Smooth muscle cell (in vitro differentiated cells): ENCODE measurements around the gene LTO1. TPM values are rescaled to one million over a fixed set of nuclear protein-coding genes. Genes with fewer than 3 reads are reported as not detected.
"Not testable (repeated sequence)": the region's sequence is repeated elsewhere in the genome, so short reads cannot be mapped to it uniquely, and the experiment has no call there.

Source experiments
- DNase-seq: peaks from one replicate; lab custom pipeline; 2025; ENCODE audit not compliant: unreplicated experiment; lab: John Stamatoyannopoulos, UW
- H2AFZ ChIP-seq: fragments of 200-600 bp; sonication (generic); 2 replicates; pipeline ENCODE4 v1.6.0; 2016; ENCODE audit warnings: antibody characterized with exemption, low read depth, mild to moderate bottlenecking
- H3F3A ChIP-seq: fragments of 200-600 bp; sonication (generic); 2 replicates; pipeline ENCODE4 v1.6.0; 2017; ENCODE audit warnings: antibody characterized with exemption, low read depth
- H3K27ac ChIP-seq: fragments of 200-600 bp; sonication (generic); 2 replicates; pipeline ENCODE4 v1.5.1; 2016; ENCODE audit warnings: low read depth, mild to moderate bottlenecking
- H3K27me3 ChIP-seq: fragments of 200-600 bp; sonication (generic); 2 replicates; pipeline ENCODE4 v1.6.1; 2016; ENCODE audit warnings: low read depth, mild to moderate bottlenecking
- H3K36me3 ChIP-seq: fragments of 200-600 bp; sonication (generic); 2 replicates; pipeline ENCODE4 v1.5.1; 2016; ENCODE audit warnings: low read depth
- H3K4me1 ChIP-seq: fragments of 200-600 bp; sonication (generic); 2 replicates; pipeline ENCODE4 v1.5.1; 2016; ENCODE audit warnings: low read depth
- H3K4me2 ChIP-seq: fragments of 200-600 bp; sonication (generic); 2 replicates; pipeline ENCODE4 v1.6.0; 2016; ENCODE audit warnings: mild to moderate bottlenecking
- H3K4me3 ChIP-seq: fragments of 200-600 bp; sonication (generic); 2 replicates; pipeline ENCODE4 v1.5.1; 2016; ENCODE audit warnings: mild to moderate bottlenecking
- H3K79me2 ChIP-seq: fragments of 200-600 bp; sonication (generic); 2 replicates; pipeline ENCODE4 v1.6.0; 2016; ENCODE audit warnings: low read depth, mild to moderate bottlenecking
- H3K9ac ChIP-seq: fragments of 200-600 bp; sonication (generic); 2 replicates; pipeline ENCODE4 v1.6.0; 2016; ENCODE audit warnings: low read depth
- H3K9me3 ChIP-seq: fragments of 200-600 bp; sonication (generic); replicated peaks from 2 replicates; pipeline ENCODE4 v1.5.1; 2016; ENCODE audit warnings: low read depth
- H4K20me1 ChIP-seq: fragments of 200-600 bp; sonication (generic); 2 replicates; pipeline ENCODE4 v1.6.0; 2016; ENCODE audit warnings: low read depth
- CTCF ChIP-seq: fragments of 200-600 bp; sonication (generic); IDR thresholded peaks from 2 replicates; pipeline ENCODE4 v1.5.1; 2017; ENCODE audit warnings: borderline replicate concordance, mild to moderate bottlenecking, antibody characterized with exemption; ENCODE audit not compliant: insufficient read depth, poor library complexity, severe bottlenecking
- WGBS: methylation state at CpG from one replicate; pipeline ENCODE4 v1.1.7; 2016; ENCODE audit warnings: low lambda C conversion rate; 5-methylcytosine and 5-hydroxymethylcytosine counted together
- polyA plus RNA-seq: library from polyadenylated mRNA; unstranded; fragments of >200 nt; fragmentation: Nextera tagmentation; extraction: Ambion mirVana; gene quantifications from 2 replicates; pipeline ENCODE4 v1.2.1, GENCODE V29; 2016
- total RNA-seq: library from RNA; depleted of rRNA; stranded (reverse); fragments of >200 nt; gene quantifications from 2 replicates; pipeline ENCODE4 v1.2.3, GENCODE V29; 2014

Gene LTO1
- total and polyA plus RNA-seq, 2 experiments from 2014 or later, result 8.0 to 17.3 TPM

- no peak overlapping the region for H3K27ac ChIP-seq
- H4K20me1 ChIP-seq, result no peaks in the 10 kb centered on the region
- TF ChIP-seq CTCF, result no peak
- H3F3A ChIP-seq, result no peaks in the 10 kb centered on the region
- no peaks in the 10 kb centered on the region for H3K79me2 ChIP-seq
- no peaks in the 10 kb centered on the region for H3K36me3 ChIP-seq
- no peak overlapping the region for H3K4me3 ChIP-seq
- H3K27me3 ChIP-seq, result no peaks in the 10 kb centered on the region
- H3K9me3 ChIP-seq, result no peaks in the 10 kb centered on the region
- H3K4me1 ChIP-seq, result no peaks in the 10 kb centered on the region
- H3K4me2 ChIP-seq, result no peak overlapping the region
- no peak for DNase-seq
- no peak overlapping the region for H3K9ac ChIP-seq
- H2AFZ ChIP-seq, result no peak overlapping the region
- WGBS, result 94% methylated on average over 8 of the region's 10 CpGs
Measured at GRCh38 chr11:69625476-69625875, 49.7 kb downstream of the LTO1 start.

GRCh38 chr11:69624293-69624692 lies 50.9 kb downstream of the LTO1 start:
- Histone ChIP-seq H3K4me2 (no peak overlapping the region), H3K36me3 (no peaks in the 10 kb centered on the region), H3F3A (no peaks in the 10 kb centered on the region), H3K79me2 (no peaks in the 10 kb centered on the region), H3K27me3 (no peaks in the 10 kb centered on the region), H2AFZ (no peak overlapping the region), H3K9me3 (no peaks in the 10 kb centered on the region), H4K20me1 (no peaks in the 10 kb centered on the region), H3K4me1 (no peaks in the 10 kb centered on the region), H3K27ac (no peak overlapping the region), H3K4me3 (no peak overlapping the region), H3K9ac (no peak overlapping the region)
- no peak for TF ChIP-seq CTCF
- DNase-seq, result no peak
- WGBS, result 96% methylated on average over 1 of the region's 1 CpG

- not testable (repeated sequence) for H3K4me1 ChIP-seq, H3K79me2 ChIP-seq, DNase-seq
Measured at GRCh38 chr11:69622097-69622681, 53.0 kb downstream of the LTO1 start.

GRCh38 chr11:69620683-69621290 lies 54.4 kb downstream of the LTO1 start:
- no peak overlapping the region for H2AFZ ChIP-seq
- 84% methylated on average over 2 of the region's 2 CpGs for WGBS

More at GRCh38 chr11:69622097-69622681, 53.0 kb downstream of the LTO1 start:
- H3K27ac ChIP-seq, H3K9ac ChIP-seq, H3K4me2 ChIP-seq, H2AFZ ChIP-seq, H3K4me3 ChIP-seq, H3K27me3 ChIP-seq, H3F3A ChIP-seq, H4K20me1 ChIP-seq, H3K9me3 ChIP-seq, H3K36me3 ChIP-seq: not testable (repeated sequence)
- WGBS, result 87% methylated on average over 7 of the region's 8 CpGs

More at GRCh38 chr11:69620683-69621290, 54.4 kb downstream of the LTO1 start:
- Histone ChIP-seq H3K27ac (no peak overlapping the region), H3K4me3 (no peak overlapping the region), H3K79me2 (no peaks in the 10 kb centered on the region), H3K9ac (no peak overlapping the region), H3F3A (no peaks in the 10 kb centered on the region), H3K9me3 (no peaks in the 10 kb centered on the region), H3K36me3 (no peaks in the 10 kb centered on the region), H3K27me3 (no peaks in the 10 kb centered on the region), H3K4me2 (no peak overlapping the region), H3K4me1 (no peaks in the 10 kb centered on the region), H4K20me1 (no peaks in the 10 kb centered on the region)
- no peak for DNase-seq
- TF ChIP-seq CTCF, result no peak
